ENCODE data around the gene ZMYND8. TPM values are rescaled to one million over a fixed set of nuclear protein-coding genes. Genes with fewer than 3 reads are reported as not detected.
"Not testable (repeated sequence)": the region's sequence is repeated elsewhere in the genome, so short reads cannot be mapped to it uniquely, and the experiment has no call there.

The ZMYND8 gene
- total RNA-seq, 1 donor from 2014 or later: 45.7 TPM

- no peak for TF ChIP-seq CTCF (IDR thresholded peaks at IDR 0.05)
- Histone ChIP-seq H3K4me1 (peaks cover 17% of the 10 kb centered on the region), H3K27ac (no peak overlapping the region), H3K9me3 (no peaks in the 10 kb centered on the region), H3K4me3 (no peak overlapping the region), H3K36me3 (peaks cover 40% of the 10 kb centered on the region), H3K27me3 (no peaks in the 10 kb centered on the region)
- DNase-seq: no peak
- intact Hi-C loops (cut with DNase I): loop anchor here (5.0 kb wide), 1 partner anchor 113 kb away; no protein-coding TSS in a partner anchor
- no peak for ATAC-seq
These were observed 87.0 kb downstream of the ZMYND8 start for GRCh38 chr20:47269309-47270165.

- H3K4me3 ChIP-seq: no peak overlapping the region
- ATAC-seq (no peak), DNase-seq (no peak)
- no peak overlapping the region for H3K27ac ChIP-seq
- intact Hi-C loops (cut with DNase I): no loop called here
- TF ChIP-seq CTCF (IDR thresholded peaks at IDR 0.05): no peak
- H3K36me3 ChIP-seq: peaks cover 43% of the 10 kb centered on the region
- no peaks in the 10 kb centered on the region for H3K27me3 ChIP-seq
- no peaks in the 10 kb centered on the region for H3K4me1 ChIP-seq
- no peaks in the 10 kb centered on the region for H3K9me3 ChIP-seq
These were observed 88.9 kb downstream of the ZMYND8 start for GRCh38 chr20:47267621-47268020.

- intact Hi-C loops (cut with DNase I): no loop called here
- Histone ChIP-seq H3K36me3 (peaks cover 48% of the 10 kb centered on the region), H3K27me3 (no peaks in the 10 kb centered on the region), H3K27ac (no peak overlapping the region), H3K4me1 (no peaks in the 10 kb centered on the region), H3K4me3 (no peak overlapping the region), H3K9me3 (no peaks in the 10 kb centered on the region)
- DNase-seq: no peak
- no peak for ATAC-seq
- TF ChIP-seq CTCF (IDR thresholded peaks at IDR 0.05): no peak
These were observed 89.5 kb downstream of the ZMYND8 start for GRCh38 chr20:47266847-47267515.

GRCh38 chr20:47265984-47266383, 90.5 kb downstream of the ZMYND8 start:
- Histone ChIP-seq H3K4me1 (no peaks in the 10 kb centered on the region), H3K36me3 (peaks cover 49% of the 10 kb centered on the region), H3K9me3 (no peaks in the 10 kb centered on the region), H3K27me3 (no peaks in the 10 kb centered on the region), H3K4me3 (no peak overlapping the region), H3K27ac (no peak overlapping the region)
- ATAC-seq: no peak
- intact Hi-C loops (cut with DNase I): no loop called here
- no peak for TF ChIP-seq CTCF (IDR thresholded peaks at IDR 0.05)
- no peak for DNase-seq

GRCh38 chr20:47265214-47265613, 91.3 kb downstream of the ZMYND8 start:
- Histone ChIP-seq H3K27ac (no peak overlapping the region), H3K36me3 (peaks cover 52% of the 10 kb centered on the region), H3K27me3 (no peaks in the 10 kb centered on the region), H3K4me3 (no peak overlapping the region), H3K4me1 (no peaks in the 10 kb centered on the region), H3K9me3 (no peaks in the 10 kb centered on the region)
- ATAC-seq: no peak
- TF ChIP-seq CTCF (IDR thresholded peaks at IDR 0.05): no peak
- intact Hi-C loops (cut with DNase I): no loop called here
- DNase-seq: no peak

GRCh38 chr20:47264137-47264769, 92.2 kb downstream of the ZMYND8 start:
- ATAC-seq; DNase-seq; intact Hi-C loops (cut with DNase I); H3K4me1 ChIP-seq; H3K4me3 ChIP-seq; H3K9me3 ChIP-seq; H3K27me3 ChIP-seq; H3K27ac ChIP-seq: not testable (repeated sequence)
- peaks cover 49% of the 10 kb centered on the region for H3K36me3 ChIP-seq
